Measurements from ENCODE around the gene TSPAN19. TPM values are rescaled to one million over a fixed set of nuclear protein-coding genes. Genes with fewer than 3 reads are reported as not detected.

The TSPAN19 gene
- total and polyA plus RNA-seq, 2 of the 8 experiments (the other 6 are each of a cell fraction or from before 2014, with no cell fraction given) = 0.09 TPM; not detected in 1

DNA sequence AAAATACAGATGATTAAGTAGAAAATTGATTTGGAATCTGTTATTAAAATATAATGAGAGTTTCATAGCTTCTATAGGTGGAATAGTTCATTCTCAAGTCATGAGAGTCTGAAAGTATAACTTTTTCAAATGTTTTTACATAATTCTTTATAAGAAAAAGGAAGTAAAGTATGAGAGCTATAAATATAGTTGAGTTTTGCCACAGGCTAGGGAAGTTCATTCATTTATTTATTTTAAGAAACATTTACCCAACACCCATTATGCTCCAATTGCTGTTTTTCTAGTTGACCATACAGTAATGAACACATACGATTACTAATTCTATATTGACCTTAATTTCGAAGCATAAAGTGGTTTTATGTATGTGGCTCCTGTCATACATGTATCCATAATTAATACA lies 24.8 kb upstream of the TSPAN19 start (continued):
- TF ChIP-seq, protein P1, sequence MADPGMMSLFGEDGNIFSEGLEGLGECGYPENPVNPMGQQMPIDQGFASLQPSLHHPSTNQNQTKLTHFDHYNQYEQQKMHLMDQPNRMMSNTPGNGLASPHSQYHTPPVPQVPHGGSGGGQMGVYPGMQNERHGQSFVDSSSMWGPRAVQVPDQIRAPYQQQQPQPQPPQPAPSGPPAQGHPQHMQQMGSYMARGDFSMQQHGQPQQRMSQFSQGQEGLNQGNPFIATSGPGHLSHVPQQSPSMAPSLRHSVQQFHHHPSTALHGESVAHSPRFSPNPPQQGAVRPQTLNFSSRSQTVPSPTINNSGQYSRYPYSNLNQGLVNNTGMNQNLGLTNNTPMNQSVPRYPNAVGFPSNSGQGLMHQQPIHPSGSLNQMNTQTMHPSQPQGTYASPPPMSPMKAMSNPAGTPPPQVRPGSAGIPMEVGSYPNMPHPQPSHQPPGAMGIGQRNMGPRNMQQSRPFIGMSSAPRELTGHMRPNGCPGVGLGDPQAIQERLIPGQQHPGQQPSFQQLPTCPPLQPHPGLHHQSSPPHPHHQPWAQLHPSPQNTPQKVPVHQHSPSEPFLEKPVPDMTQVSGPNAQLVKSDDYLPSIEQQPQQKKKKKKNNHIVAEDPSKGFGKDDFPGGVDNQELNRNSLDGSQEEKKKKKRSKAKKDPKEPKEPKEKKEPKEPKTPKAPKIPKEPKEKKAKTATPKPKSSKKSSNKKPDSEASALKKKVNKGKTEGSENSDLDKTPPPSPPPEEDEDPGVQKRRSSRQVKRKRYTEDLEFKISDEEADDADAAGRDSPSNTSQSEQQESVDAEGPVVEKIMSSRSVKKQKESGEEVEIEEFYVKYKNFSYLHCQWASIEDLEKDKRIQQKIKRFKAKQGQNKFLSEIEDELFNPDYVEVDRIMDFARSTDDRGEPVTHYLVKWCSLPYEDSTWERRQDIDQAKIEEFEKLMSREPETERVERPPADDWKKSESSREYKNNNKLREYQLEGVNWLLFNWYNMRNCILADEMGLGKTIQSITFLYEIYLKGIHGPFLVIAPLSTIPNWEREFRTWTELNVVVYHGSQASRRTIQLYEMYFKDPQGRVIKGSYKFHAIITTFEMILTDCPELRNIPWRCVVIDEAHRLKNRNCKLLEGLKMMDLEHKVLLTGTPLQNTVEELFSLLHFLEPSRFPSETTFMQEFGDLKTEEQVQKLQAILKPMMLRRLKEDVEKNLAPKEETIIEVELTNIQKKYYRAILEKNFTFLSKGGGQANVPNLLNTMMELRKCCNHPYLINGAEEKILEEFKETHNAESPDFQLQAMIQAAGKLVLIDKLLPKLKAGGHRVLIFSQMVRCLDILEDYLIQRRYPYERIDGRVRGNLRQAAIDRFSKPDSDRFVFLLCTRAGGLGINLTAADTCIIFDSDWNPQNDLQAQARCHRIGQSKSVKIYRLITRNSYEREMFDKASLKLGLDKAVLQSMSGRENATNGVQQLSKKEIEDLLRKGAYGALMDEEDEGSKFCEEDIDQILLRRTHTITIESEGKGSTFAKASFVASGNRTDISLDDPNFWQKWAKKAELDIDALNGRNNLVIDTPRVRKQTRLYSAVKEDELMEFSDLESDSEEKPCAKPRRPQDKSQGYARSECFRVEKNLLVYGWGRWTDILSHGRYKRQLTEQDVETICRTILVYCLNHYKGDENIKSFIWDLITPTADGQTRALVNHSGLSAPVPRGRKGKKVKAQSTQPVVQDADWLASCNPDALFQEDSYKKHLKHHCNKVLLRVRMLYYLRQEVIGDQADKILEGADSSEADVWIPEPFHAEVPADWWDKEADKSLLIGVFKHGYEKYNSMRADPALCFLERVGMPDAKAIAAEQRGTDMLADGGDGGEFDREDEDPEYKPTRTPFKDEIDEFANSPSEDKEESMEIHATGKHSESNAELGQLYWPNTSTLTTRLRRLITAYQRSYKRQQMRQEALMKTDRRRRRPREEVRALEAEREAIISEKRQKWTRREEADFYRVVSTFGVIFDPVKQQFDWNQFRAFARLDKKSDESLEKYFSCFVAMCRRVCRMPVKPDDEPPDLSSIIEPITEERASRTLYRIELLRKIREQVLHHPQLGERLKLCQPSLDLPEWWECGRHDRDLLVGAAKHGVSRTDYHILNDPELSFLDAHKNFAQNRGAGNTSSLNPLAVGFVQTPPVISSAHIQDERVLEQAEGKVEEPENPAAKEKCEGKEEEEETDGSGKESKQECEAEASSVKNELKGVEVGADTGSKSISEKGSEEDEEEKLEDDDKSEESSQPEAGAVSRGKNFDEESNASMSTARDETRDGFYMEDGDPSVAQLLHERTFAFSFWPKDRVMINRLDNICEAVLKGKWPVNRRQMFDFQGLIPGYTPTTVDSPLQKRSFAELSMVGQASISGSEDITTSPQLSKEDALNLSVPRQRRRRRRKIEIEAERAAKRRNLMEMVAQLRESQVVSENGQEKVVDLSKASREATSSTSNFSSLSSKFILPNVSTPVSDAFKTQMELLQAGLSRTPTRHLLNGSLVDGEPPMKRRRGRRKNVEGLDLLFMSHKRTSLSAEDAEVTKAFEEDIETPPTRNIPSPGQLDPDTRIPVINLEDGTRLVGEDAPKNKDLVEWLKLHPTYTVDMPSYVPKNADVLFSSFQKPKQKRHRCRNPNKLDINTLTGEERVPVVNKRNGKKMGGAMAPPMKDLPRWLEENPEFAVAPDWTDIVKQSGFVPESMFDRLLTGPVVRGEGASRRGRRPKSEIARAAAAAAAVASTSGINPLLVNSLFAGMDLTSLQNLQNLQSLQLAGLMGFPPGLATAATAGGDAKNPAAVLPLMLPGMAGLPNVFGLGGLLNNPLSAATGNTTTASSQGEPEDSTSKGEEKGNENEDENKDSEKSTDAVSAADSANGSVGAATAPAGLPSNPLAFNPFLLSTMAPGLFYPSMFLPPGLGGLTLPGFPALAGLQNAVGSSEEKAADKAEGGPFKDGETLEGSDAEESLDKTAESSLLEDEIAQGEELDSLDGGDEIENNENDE (IDR thresholded peaks at IDR 0.05; ENCODE audit: insufficient replicate concordance, low read length) = no peak
- TF ChIP-seq TBP (IDR thresholded peaks at IDR 0.05; ENCODE audit: low read depth, low read length) (no peak), SP2 (IDR thresholded peaks at IDR 0.05; ENCODE audit: low read length) (no peak), SIRT6 (IDR thresholded peaks at IDR 0.05; ENCODE audit: low read length) (no peak)

Measured in H1 (cell line).